Measurements from ENCODE around the gene SPATS2.
"Not testable (repeated sequence)": the region's sequence is repeated elsewhere in the genome, so short reads cannot be mapped to it uniquely, and the experiment has no call there.

The SPATS2 gene

DNA sequence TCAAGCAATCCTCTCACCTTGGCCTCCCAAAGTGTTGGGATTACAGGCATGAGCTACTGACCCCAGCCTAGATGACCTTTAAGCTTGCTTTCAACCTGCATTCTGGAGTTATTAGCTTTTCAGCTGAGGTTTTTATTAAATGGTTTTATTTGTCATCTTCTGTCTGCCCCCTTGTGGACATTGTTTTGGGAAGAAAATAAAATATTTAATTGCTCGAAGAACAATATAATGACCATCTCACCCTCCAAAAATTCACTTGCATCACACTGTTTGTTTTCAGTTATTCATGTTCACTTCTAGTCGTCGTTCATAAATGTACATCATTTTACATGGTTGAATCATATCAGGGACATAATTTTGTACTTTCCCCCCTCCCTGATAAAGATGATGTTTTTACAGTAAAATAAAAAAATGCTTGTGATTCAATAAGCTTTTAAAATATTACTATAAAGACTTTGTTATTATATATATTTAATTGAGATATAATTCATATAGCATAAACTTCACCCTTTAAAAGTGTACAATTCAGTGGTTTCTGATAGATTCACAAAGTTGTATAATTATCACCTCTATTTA, 10.1 kb upstream of the SPATS2 start:
- DNase-seq, result peak; percentile 37

DNA sequence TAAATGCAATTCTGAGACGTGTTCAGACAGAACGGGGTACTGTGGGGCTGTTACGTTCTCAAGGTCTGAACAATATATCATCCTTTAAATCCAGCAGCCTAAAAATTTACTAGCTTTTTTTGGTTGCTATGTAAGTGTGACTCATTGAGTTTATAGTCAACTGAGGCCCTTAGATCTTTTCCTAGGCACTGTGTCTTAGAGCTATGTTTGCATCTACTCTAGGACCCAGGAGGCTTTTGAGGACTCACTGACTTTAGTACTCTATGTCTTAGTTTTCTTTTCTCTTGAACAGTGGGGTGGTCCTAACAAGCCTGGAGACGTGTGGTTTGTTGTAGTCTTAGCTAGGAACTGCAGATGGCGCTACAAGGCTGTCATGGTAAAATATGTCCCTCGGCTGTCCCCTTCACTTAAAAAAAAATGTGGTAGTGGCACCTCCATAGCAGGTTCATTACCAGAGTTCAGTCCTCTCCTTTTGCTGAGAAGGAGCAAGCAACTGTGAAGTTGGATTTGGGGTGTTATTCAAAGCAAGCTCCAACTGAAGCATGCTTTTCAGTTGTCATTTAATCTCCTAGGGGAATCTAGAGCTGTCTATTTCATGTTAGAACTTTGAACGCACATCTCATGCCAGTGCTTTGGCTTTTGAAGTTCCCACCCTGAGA, 8.7 kb upstream of the SPATS2 start:
- peak; percentile 91 for DNase-seq

DNA sequence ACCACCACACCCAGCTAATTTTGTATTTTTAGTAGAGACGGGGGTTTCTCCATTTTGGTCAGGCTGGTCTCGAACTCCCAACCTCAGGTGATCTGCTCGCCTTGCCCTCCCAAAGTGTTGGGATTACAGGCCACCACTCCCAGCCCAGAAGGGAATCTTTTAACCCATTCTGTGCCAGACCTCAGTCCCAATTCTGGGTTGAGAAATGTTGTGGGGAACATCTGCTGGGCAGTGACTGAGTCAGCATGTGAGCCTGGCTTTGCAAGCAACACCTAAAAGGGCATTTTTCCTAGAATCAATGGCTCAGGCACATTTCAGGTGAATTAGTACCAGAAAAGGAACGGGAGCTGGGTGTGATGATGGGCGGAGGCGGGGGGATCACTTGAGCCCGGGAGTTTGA, 7.6 kb upstream of the SPATS2 start:
- no peak for DNase-seq

DNA sequence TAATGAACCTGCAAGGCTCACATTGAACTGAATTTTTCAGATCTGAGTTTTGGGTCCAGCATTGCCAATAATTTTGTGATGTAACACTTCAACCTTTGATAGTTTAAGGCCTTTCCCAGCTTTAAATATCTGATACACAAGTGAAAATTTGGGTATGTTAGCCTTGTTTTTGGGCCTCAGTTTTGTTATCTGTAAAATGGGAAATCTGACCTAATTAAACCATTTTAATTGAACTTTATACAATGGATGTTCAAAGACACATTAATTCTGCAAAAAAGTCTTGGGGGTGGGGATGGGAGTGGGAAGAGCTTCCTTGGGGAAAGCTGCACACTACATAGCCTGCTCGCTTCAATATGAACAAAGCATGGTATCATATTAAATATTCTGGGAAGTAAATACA, 5.2 kb upstream of the SPATS2 start:
- DNase-seq, result no peak

DNA sequence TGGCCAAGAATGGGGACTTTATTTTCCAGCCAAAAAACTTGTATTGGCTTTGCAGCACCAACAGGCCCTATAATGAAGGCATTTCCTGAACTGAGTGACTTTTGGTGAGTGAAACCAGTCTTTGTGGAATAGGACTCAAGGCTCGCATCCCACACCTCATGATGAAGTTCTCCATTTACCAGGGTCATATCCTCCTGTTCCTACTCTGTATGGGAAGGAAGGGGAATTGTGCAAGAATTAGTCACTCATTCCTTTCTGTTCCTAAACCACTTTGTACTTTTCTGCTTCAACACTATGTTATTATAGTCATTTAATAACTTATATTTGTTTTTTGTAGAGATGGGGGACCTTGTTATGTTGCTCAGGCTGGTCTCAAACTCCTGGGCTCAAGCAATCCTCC, 2.3 kb upstream of the SPATS2 start:
- no peak for DNase-seq

DNA sequence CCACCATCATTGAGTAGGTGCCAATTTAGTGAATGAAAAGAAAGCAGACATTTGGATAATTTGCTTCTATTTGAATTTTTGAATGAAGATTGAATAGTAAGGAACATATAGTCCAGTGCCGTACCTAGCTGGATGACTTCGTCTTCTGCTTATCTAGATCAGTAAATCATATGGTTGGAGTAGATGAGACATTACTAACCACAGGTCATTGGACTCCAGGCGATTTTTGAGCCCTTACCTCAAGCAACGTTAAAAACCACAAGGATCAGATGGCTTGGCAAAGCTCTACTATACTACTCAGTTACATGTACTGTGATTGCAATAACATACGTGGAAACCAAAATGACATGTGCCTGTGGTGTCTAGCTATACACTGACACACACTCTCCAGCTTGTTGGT, 1.7 kb upstream of the SPATS2 start:
- DNase-seq, result no peak

DNA sequence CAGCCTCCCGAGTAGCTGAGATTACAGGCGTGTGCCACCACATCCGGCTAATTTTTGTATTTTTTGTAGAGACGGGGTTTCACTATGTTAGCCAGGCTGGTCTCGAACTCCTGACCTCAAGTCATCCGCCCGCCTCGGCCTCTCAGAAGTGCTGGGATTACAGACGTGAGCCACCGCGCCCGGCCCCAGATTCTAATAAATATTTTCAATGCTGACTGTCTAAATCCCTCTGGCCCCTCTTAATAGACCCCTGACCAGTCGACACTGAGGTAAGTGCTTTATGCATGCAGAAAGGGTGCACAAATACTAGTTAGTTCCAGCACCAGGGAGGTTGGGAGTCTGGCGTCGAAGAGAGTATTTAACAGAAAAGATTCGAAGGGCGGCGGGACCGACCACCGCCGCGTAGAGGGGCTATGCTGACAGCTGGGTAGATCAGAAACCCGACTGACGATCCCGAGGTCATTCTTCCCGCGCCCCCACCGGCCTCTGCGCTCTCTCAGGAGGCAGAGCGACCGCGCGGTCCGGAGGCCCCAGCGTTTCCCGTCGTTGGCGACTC, 1.1 kb upstream of the SPATS2 start:
- DNase-seq, result peak; percentile 88

DNA sequence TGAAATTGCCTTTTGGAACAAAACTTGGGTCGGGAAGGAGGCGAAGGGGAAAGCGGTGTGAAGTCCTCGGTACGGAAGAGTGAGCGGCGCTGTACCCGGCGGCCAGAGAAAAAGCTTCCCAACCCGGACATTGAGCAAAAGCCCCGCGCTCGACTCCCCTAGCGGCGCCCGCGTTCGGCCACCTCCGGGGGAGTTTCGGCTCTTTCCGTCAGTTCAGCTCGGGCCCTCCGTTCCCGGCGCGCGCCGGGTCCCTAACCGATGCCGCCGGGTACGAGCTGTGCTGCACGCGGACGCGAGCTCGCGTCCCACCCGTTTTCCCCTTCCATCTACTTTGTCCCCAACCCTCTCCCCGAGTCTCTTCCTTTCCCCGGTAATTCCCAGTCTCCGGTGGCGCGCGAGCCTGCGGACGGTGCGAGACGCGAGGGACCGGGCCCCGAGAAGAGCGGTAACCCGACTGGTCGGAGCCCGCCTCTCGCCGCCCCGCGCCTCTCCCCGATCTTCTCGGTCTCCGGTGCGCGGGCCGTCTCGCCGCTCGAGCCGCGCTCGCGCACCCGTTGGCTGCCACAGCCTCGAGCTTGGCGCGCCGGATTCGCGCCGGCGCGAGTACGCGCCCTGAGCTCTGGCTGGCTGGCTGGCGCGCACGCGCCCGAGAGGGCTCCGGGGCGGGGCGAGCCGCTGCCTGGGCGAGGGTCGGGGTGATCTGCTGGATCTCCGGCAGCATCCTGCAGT, 446 bp upstream of the SPATS2 start:
- peak; percentile 98 for DNase-seq

DNA sequence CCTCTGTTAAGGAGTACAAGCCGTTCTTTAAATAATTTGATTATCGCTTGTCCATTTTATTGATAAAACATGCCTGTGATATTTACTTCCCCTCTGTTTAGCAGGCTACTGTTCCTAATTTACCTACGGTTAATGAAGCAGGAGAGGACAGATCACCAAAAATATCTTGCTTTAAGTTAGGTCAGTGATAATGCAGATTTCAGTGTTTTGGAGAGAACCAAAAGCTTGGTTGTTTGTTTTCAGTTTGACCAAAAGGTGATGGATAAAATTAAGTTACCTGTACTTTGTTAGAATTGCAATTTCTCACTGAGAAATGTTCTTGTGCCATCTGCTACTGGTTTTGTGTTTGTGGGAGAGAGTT, 958 bp downstream of the SPATS2 start:
- no peak for DNase-seq

DNA sequence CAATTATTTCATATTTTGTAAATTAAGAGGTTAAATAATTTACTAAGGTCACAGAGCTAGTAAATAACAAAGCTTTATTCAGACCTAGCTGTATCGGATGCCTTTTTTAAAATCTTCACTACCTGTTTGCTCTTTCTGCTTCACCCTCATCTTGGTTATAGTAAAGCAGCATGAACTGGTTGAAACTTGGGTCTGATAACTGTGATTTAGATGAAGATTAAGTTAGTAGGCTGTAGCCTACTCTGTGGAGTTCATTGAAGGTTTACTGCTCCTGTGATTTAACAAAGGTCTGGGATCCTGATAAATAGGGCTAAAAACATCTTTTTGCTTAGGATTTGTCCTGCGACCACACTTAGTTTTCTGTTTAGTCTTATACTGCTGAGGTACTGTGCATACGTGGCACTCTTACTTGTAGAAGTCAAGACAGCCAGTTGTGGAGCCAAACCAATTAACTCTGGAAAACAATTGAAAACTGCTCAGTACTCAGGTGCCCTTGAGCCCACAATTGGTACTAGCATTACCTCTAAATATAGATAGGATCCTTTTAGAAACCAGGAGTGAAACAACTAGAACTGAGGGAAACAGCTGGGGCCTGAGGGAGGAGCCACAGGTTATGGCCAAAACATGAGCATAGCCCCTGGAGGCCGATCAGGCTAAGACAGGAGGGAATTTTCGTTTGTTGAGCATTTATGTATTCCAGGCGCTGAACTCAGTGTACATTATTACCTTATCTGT, 2.3 kb downstream of the SPATS2 start:
- DNase-seq, result peak; percentile 66

DNA sequence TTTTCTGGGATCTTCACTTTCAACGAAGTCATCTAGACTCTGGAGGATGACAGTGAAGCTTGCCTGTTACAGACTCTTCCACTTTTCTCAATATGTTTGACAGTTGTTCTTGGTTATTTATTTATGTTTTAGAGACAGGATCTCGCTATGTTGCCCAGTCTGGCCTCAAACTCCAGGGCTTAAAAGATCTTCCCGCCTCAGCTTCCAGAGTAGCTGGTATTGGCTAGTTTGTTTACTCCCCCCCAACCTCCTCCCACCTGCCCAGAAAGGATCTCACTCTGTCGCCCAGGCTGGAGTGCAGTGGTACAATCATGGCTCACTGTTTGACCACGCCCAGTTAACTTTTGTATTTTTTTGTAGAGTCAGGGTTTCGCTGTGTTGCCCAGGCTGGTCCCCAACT, 3.3 kb downstream of the SPATS2 start:
- DNase-seq, result no peak

DNA sequence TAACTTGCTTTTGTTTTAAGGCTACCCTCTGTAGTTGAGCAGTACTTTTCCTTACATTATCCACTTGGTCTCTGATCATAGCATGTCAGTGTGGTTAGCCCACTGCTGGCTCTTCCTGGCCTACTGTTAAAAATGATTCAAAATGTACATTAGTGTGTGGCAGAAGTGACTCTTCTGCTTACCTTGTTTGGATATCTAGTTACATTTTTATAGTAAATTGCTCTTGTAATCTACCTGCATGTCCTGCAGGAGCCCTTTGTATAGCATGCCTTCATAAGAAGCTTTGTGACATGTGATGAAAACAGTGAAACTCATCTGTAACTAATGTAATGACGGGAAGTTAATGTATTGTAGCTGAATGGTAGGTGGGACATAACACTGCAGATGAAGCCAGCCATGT, 8.1 kb downstream of the SPATS2 start:
- DNase-seq, result no peak

DNA sequence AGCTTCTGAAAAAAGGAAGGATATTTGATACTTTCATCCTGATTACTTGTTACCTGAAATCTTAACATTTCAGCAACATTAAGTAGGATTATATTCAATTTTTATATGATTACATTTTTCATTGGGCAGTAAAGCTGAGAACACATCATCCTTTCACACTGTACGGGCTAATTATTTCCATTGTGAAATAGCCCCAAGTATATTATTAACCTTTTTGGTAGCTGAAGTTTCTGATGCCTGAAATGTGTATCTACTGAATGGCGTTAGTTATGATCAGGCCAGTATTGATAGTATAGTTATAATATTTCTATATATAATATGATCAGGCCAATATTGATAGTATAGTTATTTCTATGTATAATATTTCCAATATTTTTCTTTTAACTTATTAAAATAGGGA, 10.1 kb downstream of the SPATS2 start:
- no peak for DNase-seq

DNA sequence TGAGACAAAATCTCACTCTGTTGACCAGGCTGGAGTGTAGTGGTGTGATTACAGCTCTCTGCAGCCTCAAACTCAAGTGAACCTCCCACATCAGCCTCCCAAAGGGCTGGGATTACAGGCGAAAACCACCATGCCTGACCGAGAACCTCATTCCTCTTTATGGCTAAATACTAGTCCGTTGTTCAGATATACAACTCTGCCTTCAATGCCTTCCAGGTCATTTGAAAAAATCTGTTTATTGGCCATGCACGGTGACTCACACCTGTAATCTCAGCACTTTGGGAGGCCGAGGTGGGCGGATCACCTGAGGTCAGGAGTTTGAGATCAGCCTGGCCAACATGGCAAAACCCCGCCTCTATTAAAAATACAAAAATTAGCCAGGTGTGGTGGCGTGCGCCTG, 12.9 kb downstream of the SPATS2 start:
- not testable (repeated sequence) for DNase-seq

DNA sequence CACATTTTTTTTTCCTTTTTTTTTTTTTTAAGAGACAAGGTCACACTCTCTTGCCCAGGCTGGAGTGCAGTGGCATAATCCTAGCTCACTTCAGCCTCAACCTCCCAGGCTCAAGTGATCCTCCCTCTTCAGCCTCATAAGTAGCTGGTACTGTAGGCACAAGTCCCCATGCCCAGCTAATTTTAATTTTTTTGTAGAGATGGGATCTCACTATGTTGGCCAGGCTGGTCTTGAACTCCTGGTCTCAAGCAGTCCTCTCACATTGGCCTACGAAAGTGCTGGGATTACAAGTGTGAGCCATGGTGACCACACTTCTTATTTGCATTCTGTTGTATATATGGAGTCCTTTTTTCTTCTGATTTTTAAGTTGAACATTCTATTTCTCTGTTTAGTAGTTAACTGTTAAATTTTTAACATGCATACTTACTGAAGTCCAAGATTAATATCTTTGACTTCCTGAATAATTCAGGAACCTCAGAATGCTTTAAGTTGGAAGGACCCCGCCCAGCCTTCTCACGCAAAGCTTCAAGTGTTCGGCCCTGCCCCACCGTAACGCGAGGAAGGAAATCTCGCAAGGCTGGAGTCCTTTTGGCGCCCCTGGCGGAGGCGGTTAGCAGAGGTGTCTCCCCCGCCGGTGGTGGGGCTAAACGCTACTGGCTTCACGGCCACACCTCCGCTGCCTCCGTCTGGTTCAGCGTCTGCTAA, 21.6 kb downstream of the SPATS2 start:
- no peak for DNase-seq

DNA sequence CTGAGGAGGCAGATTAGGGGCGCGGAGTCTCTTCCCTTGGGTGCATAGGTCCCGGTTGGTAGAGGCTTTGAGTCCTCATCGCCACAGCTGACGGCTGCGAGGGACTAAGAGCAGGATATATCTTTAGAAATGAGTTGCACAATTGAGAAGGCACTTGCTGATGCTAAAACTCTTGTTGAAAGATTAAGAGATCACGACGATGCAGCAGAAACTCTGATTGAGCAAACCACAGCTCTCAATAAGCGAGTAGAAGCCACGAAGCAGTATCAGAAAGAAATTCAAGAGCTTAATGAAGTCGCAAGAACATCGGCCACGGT, 22.1 kb downstream of the SPATS2 start:
- no peak for DNase-seq

DNA sequence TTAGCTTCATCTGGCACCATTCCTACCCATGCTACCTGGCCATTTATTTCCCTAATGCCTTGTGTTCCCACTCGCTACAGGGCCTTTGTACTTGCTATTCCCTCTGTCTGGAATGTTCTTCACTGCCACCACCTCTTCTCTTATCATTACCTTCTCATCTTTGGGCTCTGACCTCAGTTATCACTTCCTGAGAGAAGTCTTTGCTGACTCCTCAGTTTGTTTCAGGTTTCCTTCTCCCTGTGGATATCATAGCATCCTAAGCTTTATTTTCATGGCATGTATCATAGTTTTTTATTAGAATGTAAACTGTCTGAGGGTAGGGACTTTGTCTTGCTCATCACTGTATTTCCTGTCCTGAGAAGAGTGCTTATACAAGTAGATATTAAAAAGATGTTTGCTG, 29.7 kb downstream of the SPATS2 start:
- DNase-seq, result no peak

DNA sequence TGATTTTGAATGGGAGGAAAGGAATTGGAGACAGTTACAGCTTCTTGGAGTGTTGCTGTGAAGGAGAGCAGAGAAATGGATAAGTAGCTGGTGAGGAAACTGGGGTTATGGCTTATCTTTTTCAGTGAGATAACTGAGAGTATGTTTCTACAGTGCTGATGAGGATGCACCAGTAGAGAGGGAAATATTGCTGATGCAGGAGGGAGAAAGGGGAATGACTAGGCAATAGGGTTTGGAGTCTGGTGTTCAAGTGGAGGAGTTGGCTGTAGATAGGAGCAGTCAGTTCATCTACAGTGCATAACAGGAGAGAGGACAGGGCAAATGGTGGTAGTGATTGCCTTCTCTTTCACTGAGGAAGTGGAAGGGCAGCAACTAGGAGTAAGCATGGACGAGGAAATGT, 33.0 kb downstream of the SPATS2 start:
- no peak for DNase-seq

DNA sequence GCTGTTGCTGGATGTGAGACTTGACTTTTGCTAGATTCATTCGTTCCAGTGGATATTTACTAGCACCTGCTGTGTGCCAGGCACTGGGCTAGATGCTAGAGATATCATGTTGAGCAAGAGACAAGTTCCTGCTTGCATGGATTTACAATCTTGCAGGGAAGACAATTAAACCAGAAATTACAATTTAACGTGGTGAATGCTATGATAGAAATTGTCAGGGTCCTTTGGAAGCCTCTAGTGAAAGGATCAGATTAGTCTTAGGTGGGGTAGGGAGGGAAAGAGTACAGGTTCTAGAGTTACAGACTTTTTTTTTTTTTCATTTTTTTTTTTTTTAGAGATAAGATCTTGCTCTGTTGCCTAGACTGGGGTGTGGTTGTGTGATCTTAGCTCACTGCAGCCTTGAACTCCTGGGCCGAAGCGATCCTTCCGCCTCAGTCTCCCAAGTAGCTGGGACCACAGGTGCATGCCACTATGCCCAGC, 36.7 kb downstream of the SPATS2 start:
- DNase-seq, result no peak

DNA sequence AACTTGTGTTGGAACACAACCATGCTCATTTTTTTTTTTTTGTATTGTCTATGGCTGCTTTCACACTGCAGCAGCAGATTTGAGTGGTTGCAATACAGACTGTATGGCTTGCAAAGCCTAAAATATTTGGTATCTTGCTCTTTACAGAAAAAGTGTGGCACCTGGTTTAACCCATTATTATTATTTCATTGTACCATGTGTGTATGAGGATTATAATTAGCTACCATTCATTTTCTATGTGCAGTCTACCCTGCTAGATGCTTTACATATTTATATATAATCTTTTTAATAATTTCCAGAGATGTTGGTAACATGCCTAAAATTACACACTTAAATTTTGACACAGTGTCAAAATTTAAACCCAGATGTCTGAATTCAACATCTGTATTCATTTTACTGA, 37.7 kb downstream of the SPATS2 start:
- DNase-seq, result no peak

DNA sequence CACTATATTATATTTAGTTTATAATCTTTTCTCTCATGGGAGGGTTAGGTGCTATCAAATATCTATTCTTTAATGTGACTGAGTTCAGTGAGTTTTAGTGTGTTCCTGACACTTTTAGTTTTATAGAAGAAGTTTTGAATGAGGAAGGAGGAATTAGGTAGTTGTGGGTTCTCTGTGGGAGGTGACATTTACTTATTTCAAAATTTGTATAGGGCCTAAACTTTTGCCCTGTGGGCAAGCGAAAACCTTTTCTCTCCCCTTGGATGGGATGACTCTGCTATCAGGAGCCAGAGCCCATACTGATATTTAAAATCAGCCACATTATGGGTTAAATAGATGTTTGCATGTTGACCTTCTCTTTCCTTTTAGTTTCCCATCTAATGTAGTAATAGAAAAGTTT, 43.6 kb downstream of the SPATS2 start:
- DNase-seq, result no peak

DNA sequence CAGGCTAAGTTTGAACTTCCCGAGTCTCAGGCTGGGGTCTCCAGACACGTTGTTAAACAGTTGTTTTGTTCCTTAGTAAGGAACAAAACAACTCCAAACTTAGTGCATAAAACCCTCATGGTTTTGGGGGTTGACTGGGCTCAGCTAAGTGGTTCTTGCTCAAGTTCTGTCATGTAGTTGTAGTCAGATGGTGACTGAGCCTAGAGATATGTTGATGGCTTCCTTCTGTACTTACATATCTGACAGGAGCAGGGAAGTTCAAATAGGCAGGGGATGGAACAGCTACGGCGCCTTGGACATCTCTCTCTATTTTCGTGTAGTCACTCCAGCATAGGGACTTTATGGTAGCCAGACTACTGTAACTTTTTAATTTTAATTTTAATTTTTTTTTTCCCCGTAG, 45.7 kb downstream of the SPATS2 start:
- no peak for DNase-seq

DNA sequence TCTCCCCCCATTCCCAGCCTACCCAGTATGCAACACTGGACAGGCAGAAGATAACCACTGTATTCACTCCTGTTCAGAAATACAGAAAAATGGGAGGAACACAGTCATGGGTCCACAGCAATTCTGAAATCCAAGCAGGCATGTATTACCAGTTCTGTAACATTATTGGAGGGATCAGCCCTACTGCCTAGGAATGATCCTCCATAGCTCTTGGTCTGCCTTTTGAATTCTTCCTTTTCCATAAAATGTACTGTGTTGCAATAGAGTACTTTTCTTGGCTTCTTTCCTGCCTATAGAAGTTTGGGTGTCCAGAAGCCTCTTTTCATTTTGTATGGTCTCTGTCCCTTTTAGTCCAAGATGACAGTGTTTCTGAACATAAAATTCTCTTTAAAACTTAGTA, 46.5 kb downstream of the SPATS2 start:
- no peak for DNase-seq

All from NCI-H82 (cell line).